ENCODE measurements around the gene APAF1.

The APAF1 gene

GRCh38 chr12:98730412-98730811 is 85.3 kb downstream of the APAF1 start:
- Histone ChIP-seq H3K4me1 (ENCODE audit: insufficient read depth, low read length) (no peaks in the 10 kb centered on the region), H3K36me3 (ENCODE audit: insufficient read depth, low read length) (peaks cover 53% of the 10 kb centered on the region), H3K9ac (ENCODE audit: low read depth, low read length) (no peak overlapping the region), H3K9me3 (ENCODE audit: insufficient read depth, low read depth, low read length) (no peaks in the 10 kb centered on the region), H3K27ac (ENCODE audit: low read depth, low read length) (no peak overlapping the region), H3K4me3 (ENCODE audit: low read length) (no peak overlapping the region), H3K27me3 (ENCODE audit: insufficient read depth, low read length) (no peaks in the 10 kb centered on the region)

DNA sequence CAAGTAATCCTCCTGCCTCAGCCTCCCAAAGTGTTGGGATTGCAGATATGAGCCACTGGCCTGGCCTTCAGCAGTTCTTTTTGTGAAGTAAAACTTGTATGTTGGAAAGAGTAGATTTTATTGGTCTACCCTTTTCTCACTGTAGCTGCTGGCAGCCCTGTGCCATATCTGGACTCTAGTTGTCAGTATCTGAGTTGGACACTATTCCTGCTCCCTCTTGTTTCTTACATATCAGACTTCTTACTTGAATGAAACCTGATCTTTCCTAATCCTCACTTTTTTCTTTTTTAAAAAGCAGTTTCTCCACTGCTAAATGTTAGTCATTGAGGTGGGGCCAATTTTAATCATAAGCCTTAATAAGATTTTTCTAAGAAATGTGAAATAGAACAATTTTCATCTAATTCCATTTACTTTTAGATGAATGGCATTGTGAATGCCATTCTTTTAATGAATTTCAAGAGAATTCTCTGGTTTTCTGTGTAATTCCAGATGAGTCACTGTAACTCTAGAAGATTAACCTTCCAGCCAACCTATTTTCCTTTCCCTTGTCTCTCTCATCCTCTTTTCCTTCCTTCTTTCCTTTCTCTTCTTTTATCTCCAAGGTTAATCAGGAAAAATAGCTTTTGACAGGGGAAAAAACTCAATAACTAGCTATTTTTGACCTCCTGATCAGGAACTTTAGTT is 88.7 kb downstream of the APAF1 start:
- H3K4me1 ChIP-seq (ENCODE audit: insufficient read depth, low read length): peaks cover 3% of the 10 kb centered on the region; the same call in 1 of the 2 replicates
- no peak overlapping the region for H3K9ac ChIP-seq (ENCODE audit: low read depth, low read length)
- peaks cover 25% of the 10 kb centered on the region for H3K36me3 ChIP-seq (ENCODE audit: insufficient read depth, low read length)
- H3K27ac ChIP-seq (ENCODE audit: low read depth, low read length): no peak overlapping the region
- H3K9me3 ChIP-seq (ENCODE audit: insufficient read depth, low read depth, low read length): no peaks in the 10 kb centered on the region
- H3K4me3 ChIP-seq (ENCODE audit: low read length): no peak overlapping the region
- no peaks in the 10 kb centered on the region for H3K27me3 ChIP-seq (ENCODE audit: insufficient read depth, low read length)

DNA sequence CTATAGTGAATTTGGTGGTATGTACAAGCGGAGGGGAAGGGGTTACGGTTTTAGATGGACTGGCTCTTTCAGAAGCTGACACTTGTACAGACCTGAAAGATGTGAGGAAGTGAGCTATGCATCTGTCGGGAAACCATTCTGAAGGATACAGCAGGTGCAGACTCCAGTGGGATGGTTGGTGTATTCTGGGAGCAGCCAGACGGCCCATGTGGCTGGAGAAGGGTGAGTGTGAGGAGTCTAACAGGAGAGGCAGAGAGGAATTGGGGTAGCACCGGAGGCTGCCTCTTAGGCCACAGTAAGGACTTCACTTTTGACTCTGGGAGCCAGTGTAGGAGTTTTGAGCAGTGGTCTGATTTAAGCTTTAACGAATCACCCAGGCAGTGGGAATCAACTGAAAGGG is 90.7 kb downstream of the APAF1 start:
- Histone ChIP-seq H3K27me3 (ENCODE audit: insufficient read depth, low read length) (no peaks in the 10 kb centered on the region), H3K27ac (ENCODE audit: low read depth, low read length) (no peak overlapping the region), H3K9me3 (ENCODE audit: insufficient read depth, low read depth, low read length) (no peaks in the 10 kb centered on the region), H3K36me3 (ENCODE audit: insufficient read depth, low read length) (peaks cover 10% of the 10 kb centered on the region), H3K4me1 (ENCODE audit: insufficient read depth, low read length) (peaks cover 3% of the 10 kb centered on the region; the same call in 1 of the 2 replicates), H3K9ac (ENCODE audit: low read depth, low read length) (no peak overlapping the region), H3K4me3 (ENCODE audit: low read length) (no peak overlapping the region)
- WGBS: 91% methylated on average over 6 of the region's 6 CpGs

- Histone ChIP-seq H3K9me3 (ENCODE audit: insufficient read depth, low read depth, low read length) (no peaks in the 10 kb centered on the region), H3K27ac (ENCODE audit: low read depth, low read length) (no peak overlapping the region), H3K27me3 (ENCODE audit: insufficient read depth, low read length) (no peaks in the 10 kb centered on the region), H3K9ac (ENCODE audit: low read depth, low read length) (no peak overlapping the region), H3K36me3 (ENCODE audit: insufficient read depth, low read length) (peaks cover 8% of the 10 kb centered on the region), H3K4me3 (ENCODE audit: low read length) (no peak overlapping the region), H3K4me1 (ENCODE audit: insufficient read depth, low read length) (peaks cover 6% of the 10 kb centered on the region)
- WGBS: 83% methylated on average over 10 of the region's 10 CpGs
These were observed 91.5 kb downstream of the APAF1 start for GRCh38 chr12:98736352-98737321.

DNA sequence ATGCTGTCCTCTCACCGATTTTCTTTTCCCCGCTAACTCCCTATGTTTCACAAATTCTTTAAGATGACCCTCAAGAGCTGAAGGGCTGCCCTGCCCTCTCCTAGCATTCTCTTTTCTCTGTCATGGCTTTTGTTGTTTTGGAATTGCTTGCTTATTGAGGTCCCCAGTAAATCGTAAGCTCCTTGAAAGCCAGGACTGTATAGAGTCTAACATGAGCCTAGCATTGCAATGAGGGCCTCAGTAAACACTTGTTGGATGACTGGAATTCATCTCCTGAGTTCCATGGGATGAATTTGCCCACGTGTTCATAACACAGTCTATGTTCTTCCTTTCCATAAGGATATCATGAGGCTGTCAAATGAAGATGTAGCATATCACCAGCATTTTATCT is 92.2 kb downstream of the APAF1 start:
- Histone ChIP-seq H3K27me3 (ENCODE audit: insufficient read depth, low read length) (no peaks in the 10 kb centered on the region), H3K9me3 (ENCODE audit: insufficient read depth, low read depth, low read length) (no peaks in the 10 kb centered on the region), H3K9ac (ENCODE audit: low read depth, low read length) (no peak overlapping the region), H3K27ac (ENCODE audit: low read depth, low read length) (no peak overlapping the region), H3K4me1 (ENCODE audit: insufficient read depth, low read length) (peaks cover 13% of the 10 kb centered on the region), H3K4me3 (ENCODE audit: low read length) (no peak overlapping the region), H3K36me3 (ENCODE audit: insufficient read depth, low read length) (peaks cover 8% of the 10 kb centered on the region)
- WGBS: 89% methylated on average over 4 of the region's 4 CpGs

- Histone ChIP-seq H3K36me3 (ENCODE audit: insufficient read depth, low read length) (0 out of 2 replicates have a peak, but pooled peaks cover 4% of the 10 kb centered on the region), H3K9me3 (ENCODE audit: insufficient read depth, low read depth, low read length) (no peaks in the 10 kb centered on the region), H3K27ac (ENCODE audit: low read depth, low read length) (no peak overlapping the region), H3K9ac (ENCODE audit: low read depth, low read length) (no peak overlapping the region), H3K27me3 (ENCODE audit: insufficient read depth, low read length) (no peaks in the 10 kb centered on the region), H3K4me3 (ENCODE audit: low read length) (no peak overlapping the region), H3K4me1 (ENCODE audit: insufficient read depth, low read length) (peaks cover 16% of the 10 kb centered on the region)
- WGBS: 78% methylated on average over 3 of the region's 3 CpGs
These were observed 92.9 kb downstream of the APAF1 start for GRCh38 chr12:98738002-98738401.

DNA sequence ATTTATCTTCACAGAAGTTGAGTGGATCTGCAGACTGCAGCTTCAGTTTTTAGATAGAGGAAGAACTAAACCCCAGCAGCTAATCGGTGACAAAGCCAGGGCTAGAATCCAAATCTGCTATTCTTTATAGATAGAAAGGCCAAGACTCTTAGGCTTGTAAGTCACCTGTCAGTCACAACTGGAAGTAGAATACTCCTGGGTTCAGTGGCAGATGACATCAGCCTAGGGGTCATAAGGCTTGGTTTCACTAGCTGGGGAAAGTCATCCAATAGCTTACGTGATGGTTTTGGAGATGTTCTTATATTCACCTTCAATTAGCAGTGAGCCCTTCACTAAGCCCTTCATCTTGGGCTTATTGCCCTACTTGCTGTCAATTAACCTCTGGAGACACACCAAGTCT is 93.4 kb downstream of the APAF1 start:
- Histone ChIP-seq H3K36me3 (ENCODE audit: insufficient read depth, low read length) (0 out of 2 replicates have a peak, but pooled peaks cover 4% of the 10 kb centered on the region), H3K4me1 (ENCODE audit: insufficient read depth, low read length) (peaks cover 16% of the 10 kb centered on the region), H3K9ac (ENCODE audit: low read depth, low read length) (no peak overlapping the region), H3K27me3 (ENCODE audit: insufficient read depth, low read length) (no peaks in the 10 kb centered on the region), H3K4me3 (ENCODE audit: low read length) (no peak overlapping the region), H3K9me3 (ENCODE audit: insufficient read depth, low read depth, low read length) (no peaks in the 10 kb centered on the region), H3K27ac (ENCODE audit: low read depth, low read length) (no peak overlapping the region)
- WGBS: 96% methylated on average over 2 of the region's 2 CpGs

GRCh38 chr12:98740751-98741150 is 95.7 kb downstream of the APAF1 start:
- no peaks in the 10 kb centered on the region for H3K36me3 ChIP-seq (ENCODE audit: insufficient read depth, low read length)
- H3K4me3 ChIP-seq (ENCODE audit: low read length): no peak overlapping the region

DNA sequence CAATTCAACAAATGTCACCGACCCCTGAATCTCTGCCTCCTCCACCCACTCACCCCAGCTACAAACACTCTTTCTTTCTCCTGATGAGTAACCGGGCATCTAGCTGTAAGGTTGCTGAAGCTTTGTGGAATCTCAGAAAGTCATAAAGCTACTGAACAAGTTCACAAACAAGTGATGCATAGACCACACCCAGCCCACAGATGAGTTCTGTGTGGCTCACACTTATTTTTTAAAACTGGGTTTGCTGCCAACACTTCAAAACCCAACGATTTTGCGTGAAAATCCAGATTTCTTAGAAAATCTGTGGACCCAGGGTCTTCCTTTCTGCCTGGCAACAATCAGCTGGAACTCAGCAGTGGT is 96.1 kb downstream of the APAF1 start:
- H3K4me3 ChIP-seq (ENCODE audit: low read length): no peak overlapping the region
- peaks cover 16% of the 10 kb centered on the region for H3K27me3 ChIP-seq (ENCODE audit: insufficient read depth, low read length)
- peaks cover 14% of the 10 kb centered on the region for H3K4me1 ChIP-seq (ENCODE audit: insufficient read depth, low read length)
- H3K36me3 ChIP-seq (ENCODE audit: insufficient read depth, low read length): no peaks in the 10 kb centered on the region
- WGBS: 88% methylated on average over 4 of the region's 4 CpGs
- no peak overlapping the region for H3K9ac ChIP-seq (ENCODE audit: low read depth, low read length)
- no peak overlapping the region for H3K27ac ChIP-seq (ENCODE audit: low read depth, low read length)
- H3K9me3 ChIP-seq (ENCODE audit: insufficient read depth, low read depth, low read length): no peaks in the 10 kb centered on the region

More at GRCh38 chr12:98740751-98741150, 95.7 kb downstream of the APAF1 start:
- no peak overlapping the region for H3K9ac ChIP-seq (ENCODE audit: low read depth, low read length)
- peaks cover 12% of the 10 kb centered on the region for H3K27me3 ChIP-seq (ENCODE audit: insufficient read depth, low read length)
- no peaks in the 10 kb centered on the region for H3K9me3 ChIP-seq (ENCODE audit: insufficient read depth, low read depth, low read length)
- WGBS: 92% methylated on average over 1 of the region's 1 CpG
- H3K4me1 ChIP-seq (ENCODE audit: insufficient read depth, low read length): peaks cover 16% of the 10 kb centered on the region
- H3K27ac ChIP-seq (ENCODE audit: low read depth, low read length): no peak overlapping the region

DNA sequence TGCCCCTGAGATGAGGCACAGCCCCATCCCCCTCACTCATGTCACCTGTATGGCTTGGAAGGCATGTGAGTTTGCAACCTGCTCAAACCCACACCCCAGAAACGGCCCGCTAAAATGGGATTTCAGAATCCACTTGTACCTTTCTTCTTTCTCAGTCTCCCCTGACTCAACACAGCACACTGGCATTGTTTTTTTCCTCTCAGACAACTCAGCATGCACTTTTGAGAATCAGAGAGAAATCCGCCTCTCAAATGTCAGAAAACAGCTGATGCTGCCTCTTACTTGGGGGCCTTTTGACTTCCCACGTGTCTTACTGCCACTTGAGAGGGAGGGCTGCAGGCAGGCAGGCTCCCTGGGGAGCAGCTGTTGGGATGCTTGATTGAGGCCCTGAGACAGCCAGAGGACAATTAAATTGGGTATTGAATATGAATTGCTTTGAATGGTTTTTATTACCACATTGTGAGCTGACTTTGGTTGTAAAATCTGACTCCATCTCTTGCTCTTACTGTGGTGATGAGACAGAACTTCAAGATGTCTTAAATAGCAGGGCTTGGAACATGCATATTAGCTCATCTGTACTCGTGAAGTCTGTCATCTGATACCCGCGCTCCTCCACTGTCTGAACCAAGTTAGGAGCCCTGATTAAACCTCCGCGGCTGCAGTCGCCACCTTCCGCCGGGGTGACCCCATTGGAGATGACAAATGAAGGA is 96.6 kb downstream of the APAF1 start:
- 44% methylated on average over 12 of the region's 12 CpGs for WGBS
- Histone ChIP-seq H3K27me3 (ENCODE audit: insufficient read depth, low read length) (peaks cover 22% of the 10 kb centered on the region), H3K4me3 (ENCODE audit: low read length) (no peak overlapping the region), H3K27ac (ENCODE audit: low read depth, low read length) (no peak overlapping the region), H3K9ac (ENCODE audit: low read depth, low read length) (no peak overlapping the region), H3K36me3 (ENCODE audit: insufficient read depth, low read length) (no peaks in the 10 kb centered on the region), H3K4me1 (ENCODE audit: insufficient read depth, low read length) (peaks cover 14% of the 10 kb centered on the region), H3K9me3 (ENCODE audit: insufficient read depth, low read depth, low read length) (no peaks in the 10 kb centered on the region)
